K562 treated with DMSO at 1 percent for 4 hours (cell line): ENCODE results near the gene ATAD2B. TPM values are rescaled to one million over a fixed set of nuclear protein-coding genes. Genes with fewer than 3 reads are reported as not detected.

Source experiments
- total RNA-seq: library from RNA; unstranded; fragments of 300-600 nt; gene quantifications from 2 replicates; pipeline ENCODE4 v1.2.3, GENCODE V29; 2022; ENCODE audit not compliant: insufficient read depth

The ATAD2B gene
- 6.0 and 10.9 TPM in 2 replicates for total RNA-seq

GRCh38 chr2:23926750-23927571, at the start of gene ATAD2B:
Gene ATAD2B, minus strand, starts transcription at chr2:23927123. Its CDS starts 353 bp downstream, at chr2:23926770.

DNA sequence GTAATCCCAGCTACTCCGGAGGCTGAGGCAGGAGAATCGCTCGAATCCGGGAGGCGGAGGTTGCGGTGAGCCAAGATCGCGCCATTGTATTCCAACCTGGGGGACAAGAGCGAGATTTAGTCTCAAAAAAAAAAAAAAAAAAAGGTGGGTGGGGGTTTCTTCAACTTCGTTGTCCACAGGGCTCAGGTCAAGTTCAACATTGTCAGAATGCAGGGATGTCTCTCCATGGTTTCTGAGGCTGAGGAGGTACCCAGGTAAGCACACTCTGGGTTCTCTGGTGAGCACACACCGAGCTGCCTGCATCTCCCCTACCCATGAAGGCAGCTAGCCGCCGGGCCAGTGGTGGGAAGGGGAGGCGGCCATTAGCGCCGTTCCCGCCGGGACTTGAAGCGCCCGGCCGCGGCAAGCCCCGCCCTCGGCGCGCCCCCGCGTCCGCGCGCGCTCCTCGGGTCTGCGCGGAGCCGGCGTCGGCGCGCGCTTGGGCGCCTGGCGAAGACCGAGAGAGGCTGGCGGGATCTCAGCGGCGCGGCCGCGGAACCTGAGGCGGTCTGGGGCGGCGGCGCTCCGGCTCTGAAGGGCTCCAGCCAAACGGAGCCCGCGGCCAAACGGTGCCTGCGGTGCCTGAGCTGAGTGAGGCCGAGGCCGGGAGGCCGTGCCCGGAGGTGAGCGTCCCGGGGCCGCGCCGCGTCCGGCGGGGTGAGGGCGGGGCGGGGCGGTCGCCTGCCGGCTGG, 13.2 kb upstream of the ATAD2B start, which contains the start of gene UBXN2A:
UBXN2A (plus strand) TSS at position 477 of the 731 bp plus-strand sequence. CDS start 17,852 bp downstream, outside the sequence.

Other genes starting within 250 kb of the ATAD2B start
- 8.2 and 10.2 TPM in 2 replicates for gene UBXN2A, start 13.3 kb upstream of the ATAD2B start, total RNA-seq
- gene MFSD2B, start 83.0 kb upstream of the ATAD2B start, total RNA-seq = 6.5 and 12.6 TPM in 2 replicates
- gene WDCP, start 120.3 kb upstream of the ATAD2B start, total RNA-seq = 8.7 and 12.1 TPM in 2 replicates
- 4.0 and 5.0 TPM in 2 replicates for gene FKBP1B, start 122.6 kb upstream of the ATAD2B start, total RNA-seq
- gene SF3B6, start 149.2 kb upstream of the ATAD2B start, total RNA-seq = 150 and 167 TPM in 2 replicates
- 10.4 and 19.7 TPM in 2 replicates for gene TP53I3, start 157.7 kb upstream of the ATAD2B start, total RNA-seq
- gene PFN4, start 196.2 kb upstream of the ATAD2B start, total RNA-seq = not detected in 2 replicates
- gene FAM228B, start 196.3 kb upstream of the ATAD2B start, total RNA-seq = 3.3 and 6.8 TPM in 2 replicates
- not detected in 2 replicates for gene FAM228A, start 247.9 kb upstream of the ATAD2B start, total RNA-seq